Kidney epithelial cell (primary cell): ENCODE data around the gene KLHL29. TPM values are rescaled to one million over a fixed set of nuclear protein-coding genes. Genes with fewer than 3 reads are reported as not detected.

Experiments used
- DNase-seq: peaks from one replicate; pipeline ENCODE4 v3.0.0-alpha.2; 2010; ENCODE audit warnings: low read depth
- H3K27me3 ChIP-seq: 2 replicates; pipeline ENCODE4 v1.6.0; 2011; ENCODE audit warnings: low read length; ENCODE audit not compliant: control insufficient read depth, insufficient read depth
- H3K36me3 ChIP-seq: 2 replicates; pipeline ENCODE4 v1.5.1; 2011; ENCODE audit warnings: low read length; ENCODE audit not compliant: control insufficient read depth, insufficient read depth
- H3K4me3 ChIP-seq: 2 replicates; pipeline ENCODE4 v1.5.1; 2011; ENCODE audit warnings: low read depth, mild to moderate bottlenecking, control low read depth, low read length
- total RNA-seq: library from RNA; depleted of rRNA; stranded (reverse); fragments of >200 nt; gene quantifications from 2 replicates; pipeline ENCODE4 v1.2.3, GENCODE V29; 2015
- TF ChIP-seq, protein P1 (sequence below): IDR thresholded peaks from 2 replicates; pipeline ENCODE4 v1.5.1; 2011; ENCODE audit warnings: mild to moderate bottlenecking, moderate library complexity, low read length, control low read depth, inconsistent platforms; ENCODE audit not compliant: insufficient read depth, poor library complexity, severe bottlenecking

Gene KLHL29
- total RNA-seq, 1 donor from 2014 or later = 12.4 TPM

DNA sequence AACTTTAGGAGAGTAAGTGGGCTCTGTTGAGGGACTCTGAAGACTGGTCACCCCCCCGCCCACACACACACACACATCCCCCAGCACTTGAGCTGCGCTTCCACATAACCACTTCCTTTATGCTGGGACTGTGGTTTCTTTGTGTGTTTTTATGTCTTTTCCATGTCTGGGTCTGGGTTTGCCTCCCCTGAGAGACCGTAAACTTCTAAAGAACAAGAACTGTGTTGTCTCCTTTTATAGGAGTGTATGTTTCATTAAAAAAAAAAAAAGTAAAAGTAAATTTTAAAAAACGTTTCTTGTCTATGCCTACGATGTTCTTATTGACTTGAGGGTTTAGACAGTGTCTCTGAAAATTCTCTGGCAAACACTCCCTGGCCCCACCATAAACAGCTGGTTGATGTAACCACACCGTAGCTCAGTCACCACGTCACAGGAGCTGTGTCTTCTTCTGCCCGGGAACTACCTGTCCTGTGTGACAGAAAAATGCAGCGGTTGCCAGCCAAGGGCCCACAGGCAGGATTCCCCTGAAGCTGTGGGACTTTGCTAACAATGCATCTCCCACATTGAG, 68.0 kb downstream of the KLHL29 start:
- no peak for DNase-seq
- Histone ChIP-seq H3K36me3 (no peaks in the 10 kb centered on the region), H3K4me3 (no peak overlapping the region), H3K27me3 (no peaks in the 10 kb centered on the region)
- TF ChIP-seq, protein P1, sequence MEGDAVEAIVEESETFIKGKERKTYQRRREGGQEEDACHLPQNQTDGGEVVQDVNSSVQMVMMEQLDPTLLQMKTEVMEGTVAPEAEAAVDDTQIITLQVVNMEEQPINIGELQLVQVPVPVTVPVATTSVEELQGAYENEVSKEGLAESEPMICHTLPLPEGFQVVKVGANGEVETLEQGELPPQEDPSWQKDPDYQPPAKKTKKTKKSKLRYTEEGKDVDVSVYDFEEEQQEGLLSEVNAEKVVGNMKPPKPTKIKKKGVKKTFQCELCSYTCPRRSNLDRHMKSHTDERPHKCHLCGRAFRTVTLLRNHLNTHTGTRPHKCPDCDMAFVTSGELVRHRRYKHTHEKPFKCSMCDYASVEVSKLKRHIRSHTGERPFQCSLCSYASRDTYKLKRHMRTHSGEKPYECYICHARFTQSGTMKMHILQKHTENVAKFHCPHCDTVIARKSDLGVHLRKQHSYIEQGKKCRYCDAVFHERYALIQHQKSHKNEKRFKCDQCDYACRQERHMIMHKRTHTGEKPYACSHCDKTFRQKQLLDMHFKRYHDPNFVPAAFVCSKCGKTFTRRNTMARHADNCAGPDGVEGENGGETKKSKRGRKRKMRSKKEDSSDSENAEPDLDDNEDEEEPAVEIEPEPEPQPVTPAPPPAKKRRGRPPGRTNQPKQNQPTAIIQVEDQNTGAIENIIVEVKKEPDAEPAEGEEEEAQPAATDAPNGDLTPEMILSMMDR = no peak

DNA sequence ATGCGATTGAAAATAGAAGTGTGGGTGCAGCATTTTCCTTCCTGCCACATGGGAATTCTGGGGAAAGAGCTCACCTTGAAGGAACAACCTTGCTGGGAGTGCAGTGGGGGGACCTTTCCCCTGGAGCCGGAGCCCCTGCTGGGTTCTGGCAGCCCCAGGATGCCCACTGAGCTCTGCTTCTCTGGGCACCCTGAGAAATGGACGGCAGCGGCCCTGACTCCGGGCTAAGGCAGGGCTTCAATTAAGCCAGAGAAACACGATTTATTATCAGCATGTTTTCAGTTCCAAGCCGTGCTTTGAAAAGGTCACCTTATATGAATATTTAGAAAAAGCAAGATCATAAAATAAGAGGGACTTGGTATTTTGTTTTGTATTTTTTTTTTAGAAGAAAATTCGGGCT, 68.5 kb downstream of the KLHL29 start:
- Histone ChIP-seq H3K36me3 (no peaks in the 10 kb centered on the region), H3K27me3 (no peaks in the 10 kb centered on the region), H3K4me3 (no peak overlapping the region)
- DNase-seq = no peak
- TF ChIP-seq, protein P1 = no peak

DNA sequence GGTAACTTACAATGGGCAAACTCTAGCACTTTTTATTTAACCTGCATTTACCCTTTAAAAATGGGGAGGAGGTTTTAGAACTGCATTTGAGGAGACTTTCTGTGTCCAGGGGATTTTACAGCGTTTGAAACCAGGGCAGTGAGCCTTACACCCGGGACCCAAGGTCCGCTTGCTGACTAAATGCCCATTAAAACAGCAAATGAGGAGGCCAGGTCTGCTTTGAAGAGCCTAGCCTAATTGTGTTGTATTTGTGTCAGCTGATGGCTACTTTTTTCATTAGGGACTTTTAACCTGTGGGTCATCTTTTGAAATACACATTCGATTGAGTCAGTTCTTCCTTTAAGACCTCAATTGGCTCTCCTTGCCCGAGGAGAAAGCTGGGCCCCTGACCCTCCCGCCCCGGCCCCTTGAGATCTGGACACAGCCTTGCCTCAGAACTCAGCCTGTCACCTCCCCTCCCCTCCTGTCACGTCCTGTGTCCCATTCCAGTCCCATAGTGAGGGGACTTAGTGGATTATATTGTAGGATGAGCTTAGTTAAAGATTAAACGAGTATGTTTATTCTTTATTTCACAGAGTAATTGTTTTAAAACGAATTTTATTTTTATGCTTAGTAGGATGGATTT, 69.0 kb downstream of the KLHL29 start:
- TF ChIP-seq, protein P1 = no peak
- no peak for DNase-seq
- H3K36me3 ChIP-seq = no peaks in the 10 kb centered on the region
- H3K27me3 ChIP-seq = no peaks in the 10 kb centered on the region
- no peak overlapping the region for H3K4me3 ChIP-seq

DNA sequence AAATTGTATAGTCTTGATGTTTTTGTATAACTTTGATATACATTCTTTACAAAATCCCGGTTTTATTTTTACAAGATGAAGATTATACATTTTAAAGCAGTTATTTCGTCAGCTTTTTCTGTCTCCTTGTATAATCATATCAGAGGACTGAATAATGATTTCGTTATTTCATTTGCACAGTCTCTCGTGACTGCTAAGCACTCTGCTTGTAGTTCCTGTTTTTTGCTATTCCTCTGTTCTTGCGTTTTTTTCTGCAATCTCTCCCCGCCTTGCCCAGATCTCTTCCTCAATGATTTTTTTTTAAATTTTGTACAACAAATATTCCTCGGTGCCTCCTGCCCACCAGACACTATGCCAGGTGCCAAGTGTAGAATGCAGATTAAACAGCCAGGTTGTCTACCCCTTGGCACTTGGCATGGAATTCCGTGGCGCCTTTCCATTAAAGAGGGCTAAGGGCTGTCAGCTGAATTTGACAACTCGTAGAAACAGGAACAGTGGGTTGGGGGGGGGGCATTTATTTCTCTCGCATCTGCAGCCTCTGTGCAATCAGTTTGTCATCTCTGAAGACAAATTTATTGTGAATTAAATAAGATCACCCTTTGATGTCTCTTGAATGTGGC, 69.6 kb downstream of the KLHL29 start:
- Histone ChIP-seq H3K4me3 (no peak overlapping the region), H3K36me3 (no peaks in the 10 kb centered on the region), H3K27me3 (no peaks in the 10 kb centered on the region)
- DNase-seq = no peak
- TF ChIP-seq, protein P1 = no peak

DNA sequence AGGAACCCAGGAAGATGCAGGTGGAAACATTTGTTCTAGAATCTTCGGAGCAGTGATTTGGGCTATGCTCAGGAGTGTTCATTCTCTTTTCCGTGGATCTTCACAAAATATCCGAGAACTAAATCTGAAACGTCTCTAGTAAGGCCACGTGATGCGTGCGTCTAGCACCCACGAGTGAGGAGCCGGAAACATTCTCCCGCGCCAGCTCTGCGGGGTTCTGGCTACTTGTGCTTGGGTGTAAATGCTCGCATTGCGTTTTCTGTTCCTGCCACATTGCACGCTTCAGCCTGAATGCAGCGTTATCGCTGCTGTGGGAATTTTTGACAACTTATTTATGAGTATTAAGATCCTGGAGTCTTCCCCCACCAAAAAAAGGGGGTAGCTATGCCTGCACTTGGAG, 71.4 kb downstream of the KLHL29 start:
- H3K27me3 ChIP-seq = no peaks in the 10 kb centered on the region
- DNase-seq = no peak
- H3K4me3 ChIP-seq = no peak overlapping the region
- TF ChIP-seq, protein P1 = no peak
- H3K36me3 ChIP-seq = no peaks in the 10 kb centered on the region
